HG03565 (cell line): Measurements from ENCODE around the gene C16orf95.

ENCODE experiments used
- ATAC-seq: cut with Tn5 transposase; IDR thresholded peaks from one replicate; pipeline ENCODE4 v1.9.1; 2021; ENCODE audit warnings: mild to moderate bottlenecking, moderate library complexity; ENCODE audit not compliant: unreplicated experiment

C16orf95 gene

GRCh38 chr16:87333581-87334331 is 16.6 kb upstream of the C16orf95 start:
- ATAC-seq: no peak

- ATAC-seq: no peak
These were observed 15.9 kb upstream of the C16orf95 start for GRCh38 chr16:87333101-87333500.

- no peak for ATAC-seq
These were observed 15.0 kb upstream of the C16orf95 start for GRCh38 chr16:87332150-87332549.

- ATAC-seq: no peak
These were observed 14.1 kb upstream of the C16orf95 start for GRCh38 chr16:87331241-87331801.

- ATAC-seq: no peak
These were observed 13.5 kb upstream of the C16orf95 start for GRCh38 chr16:87330646-87331045.

- ATAC-seq: no peak
These were observed 13.0 kb upstream of the C16orf95 start for GRCh38 chr16:87330257-87330624.

GRCh38 chr16:87329436-87330256 is 12.5 kb upstream of the C16orf95 start:
- ATAC-seq: no peak

GRCh38 chr16:87328846-87329245 is 11.7 kb upstream of the C16orf95 start:
- ATAC-seq: no peak

- ATAC-seq: no peak
These were observed 10.8 kb upstream of the C16orf95 start for GRCh38 chr16:87327798-87328495.

- no peak for ATAC-seq
These were observed 9.0 kb upstream of the C16orf95 start for GRCh38 chr16:87326151-87326571.

- no peak for ATAC-seq
These were observed 8.2 kb upstream of the C16orf95 start for GRCh38 chr16:87325423-87325858.

GRCh38 chr16:87324411-87325275 is 7.5 kb upstream of the C16orf95 start:
- ATAC-seq: no peak

GRCh38 chr16:87323727-87324410 is 6.7 kb upstream of the C16orf95 start:
- ATAC-seq: no peak

- no peak for ATAC-seq
These were observed 5.9 kb upstream of the C16orf95 start for GRCh38 chr16:87322833-87323726.

- ATAC-seq: no peak
These were observed 5.2 kb upstream of the C16orf95 start for GRCh38 chr16:87322360-87322759.

GRCh38 chr16:87321336-87322107 is 4.3 kb upstream of the C16orf95 start:
- no peak for ATAC-seq

GRCh38 chr16:87320510-87321227 is 3.5 kb upstream of the C16orf95 start:
- ATAC-seq: no peak
